ENCODE measurements around the gene LIG1. TPM values are rescaled to one million over a fixed set of nuclear protein-coding genes. Genes with fewer than 3 reads are reported as not detected.

Gene LIG1
- polyA plus RNA-seq, 3 donors from 2014 or later = 13.1 to 26.0 (median 17.3) TPM

- peaks cover 0 to 2% (median 0%) of the 10 kb centered on the region in 6 donors for H3K9me3 Mint-ChIP-seq
- H3K36me3 Mint-ChIP-seq = peaks cover 0 to 6% (median 4%) of the 10 kb centered on the region in 3 donors
- no peak for DNase-seq
- peaks cover 0 to 3% (median 1%) of the 10 kb centered on the region in 3 donors for H3K27me3 Mint-ChIP-seq (ENCODE audit: low read depth in 3 of 3)
- no peak overlapping the region for H3K4me3 Mint-ChIP-seq
- peaks cover 3 to 8% of the 10 kb centered on the region in 2 donors for H3K4me1 Mint-ChIP-seq
- H3K27ac Mint-ChIP-seq = no peak overlapping the region
Measured at GRCh38 chr19:48194041-48194843, 24.1 kb upstream of the LIG1 start.

DNA sequence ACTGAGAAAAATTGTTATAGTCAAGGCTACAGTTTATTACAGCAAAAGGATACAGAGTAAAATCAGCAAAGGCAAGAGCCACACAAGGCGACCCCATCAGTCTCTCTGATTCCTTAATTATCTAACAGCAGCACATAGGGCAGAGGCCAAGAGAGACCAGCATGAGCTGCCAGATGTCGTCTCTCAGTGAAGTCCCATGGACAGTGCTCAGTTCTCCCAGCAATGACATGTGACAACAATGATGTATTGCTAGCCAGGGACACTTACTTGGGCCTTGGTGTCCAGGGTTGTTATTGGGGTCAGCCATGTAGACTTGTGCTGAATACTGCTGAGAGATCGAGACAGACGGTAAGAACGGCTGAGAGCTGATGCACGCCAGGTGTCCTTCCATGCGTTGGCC is 22.6 kb upstream of the LIG1 start:
- DNase-seq = no peak
- peaks cover 0 to 2% (median 0%) of the 10 kb centered on the region in 6 donors for H3K9me3 Mint-ChIP-seq
- H3K4me3 Mint-ChIP-seq = no peak overlapping the region
- H3K4me1 Mint-ChIP-seq = peaks cover 3 to 8% of the 10 kb centered on the region in 2 donors
- H3K27ac Mint-ChIP-seq = no peak overlapping the region
- peaks cover 3 to 10% (median 5%) of the 10 kb centered on the region in 3 donors for H3K36me3 Mint-ChIP-seq
- H3K27me3 Mint-ChIP-seq (ENCODE audit: low read depth in 3 of 3) = peaks cover 0 to 2% (median 1%) of the 10 kb centered on the region in 3 donors

- peaks cover 3 to 8% of the 10 kb centered on the region in 2 donors for H3K4me1 Mint-ChIP-seq
- H3K27me3 Mint-ChIP-seq (ENCODE audit: low read depth in 3 of 3) = peaks cover 0 to 2% (median 1%) of the 10 kb centered on the region in 3 donors
- peaks cover 0 to 2% (median 0%) of the 10 kb centered on the region in 6 donors for H3K9me3 Mint-ChIP-seq
- H3K27ac Mint-ChIP-seq = peak overlapping the region in 1 of 6 donors; percentile 60
- DNase-seq = no peak
- no peak overlapping the region for H3K4me3 Mint-ChIP-seq
- H3K36me3 Mint-ChIP-seq = peaks cover 3 to 12% (median 7%) of the 10 kb centered on the region in 3 donors
Measured at GRCh38 chr19:48190885-48191284, 20.7 kb upstream of the LIG1 start.

- no peak overlapping the region for H3K4me3 Mint-ChIP-seq
- peaks cover 0 to 2% (median 0%) of the 10 kb centered on the region in 6 donors for H3K9me3 Mint-ChIP-seq
- H3K27me3 Mint-ChIP-seq (ENCODE audit: low read depth in 3 of 3) = peaks cover 0 to 1% (median 0%) of the 10 kb centered on the region in 3 donors
- peaks cover 3 to 12% (median 7%) of the 10 kb centered on the region in 3 donors for H3K36me3 Mint-ChIP-seq
- H3K27ac Mint-ChIP-seq = no peak overlapping the region
- H3K4me1 Mint-ChIP-seq = peaks cover 3 to 8% of the 10 kb centered on the region in 2 donors
- DNase-seq = peak in 2 of 3 donors; percentile 19 to 23
Measured at GRCh38 chr19:48190288-48190884, 20.2 kb upstream of the LIG1 start.

- Mint-ChIP-seq H3K36me3 (peaks cover 6 to 17% (median 9%) of the 10 kb centered on the region in 3 donors), H3K27me3 (ENCODE audit: low read depth in 3 of 3) (peaks cover 0 to 3% (median 1%) of the 10 kb centered on the region in 3 donors), H3K27ac (no peak overlapping the region), H3K9me3 (peaks cover 0 to 1% (median 0%) of the 10 kb centered on the region in 6 donors), H3K4me3 (no peak overlapping the region), H3K4me1 (peaks cover 0 to 1% of the 10 kb centered on the region in 2 donors)
- no peak for DNase-seq
Measured at GRCh38 chr19:48186541-48186991, 16.4 kb upstream of the LIG1 start.

- H3K4me1 Mint-ChIP-seq = peaks cover 0 to 1% of the 10 kb centered on the region in 2 donors
- H3K9me3 Mint-ChIP-seq = peaks cover 0 to 1% (median 0%) of the 10 kb centered on the region in 6 donors
- no peak overlapping the region for H3K4me3 Mint-ChIP-seq
- H3K36me3 Mint-ChIP-seq = peaks cover 10 to 21% (median 14%) of the 10 kb centered on the region in 3 donors
- DNase-seq = no peak
- H3K27me3 Mint-ChIP-seq (ENCODE audit: low read depth in 3 of 3) = peaks cover 0 to 3% (median 1%) of the 10 kb centered on the region in 3 donors
- H3K27ac Mint-ChIP-seq = no peak overlapping the region
Measured at GRCh38 chr19:48186015-48186414, 15.9 kb upstream of the LIG1 start.

DNA sequence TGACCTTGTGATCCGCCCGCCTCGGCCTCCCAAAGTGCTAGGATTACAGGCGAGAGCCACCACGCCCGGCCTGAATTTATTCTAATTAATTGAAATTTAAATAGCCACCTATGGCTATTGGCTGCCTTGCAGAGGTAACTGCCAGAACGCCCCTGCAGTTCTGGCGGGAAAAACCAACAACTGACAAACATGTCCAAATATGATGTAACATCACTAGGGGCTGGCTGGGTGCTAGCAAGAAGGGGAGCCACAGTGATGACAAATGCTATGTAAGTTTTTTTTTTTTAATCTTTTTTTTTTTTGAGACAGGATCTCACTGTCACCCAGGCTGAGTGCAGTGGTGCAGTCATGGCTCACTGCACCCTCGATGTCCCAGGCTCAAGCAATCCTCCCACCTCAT is 13.2 kb upstream of the LIG1 start:
- H3K27ac Mint-ChIP-seq = no peak overlapping the region
- peaks cover 0 to 1% (median 0%) of the 10 kb centered on the region in 6 donors for H3K9me3 Mint-ChIP-seq
- no peaks in the 10 kb centered on the region for H3K4me1 Mint-ChIP-seq
- no peak for DNase-seq
- peaks cover 12 to 17% (median 13%) of the 10 kb centered on the region in 3 donors for H3K36me3 Mint-ChIP-seq
- no peak overlapping the region for H3K4me3 Mint-ChIP-seq
- H3K27me3 Mint-ChIP-seq (ENCODE audit: low read depth in 3 of 3) = peaks cover 0 to 2% (median 1%) of the 10 kb centered on the region in 3 donors

DNA sequence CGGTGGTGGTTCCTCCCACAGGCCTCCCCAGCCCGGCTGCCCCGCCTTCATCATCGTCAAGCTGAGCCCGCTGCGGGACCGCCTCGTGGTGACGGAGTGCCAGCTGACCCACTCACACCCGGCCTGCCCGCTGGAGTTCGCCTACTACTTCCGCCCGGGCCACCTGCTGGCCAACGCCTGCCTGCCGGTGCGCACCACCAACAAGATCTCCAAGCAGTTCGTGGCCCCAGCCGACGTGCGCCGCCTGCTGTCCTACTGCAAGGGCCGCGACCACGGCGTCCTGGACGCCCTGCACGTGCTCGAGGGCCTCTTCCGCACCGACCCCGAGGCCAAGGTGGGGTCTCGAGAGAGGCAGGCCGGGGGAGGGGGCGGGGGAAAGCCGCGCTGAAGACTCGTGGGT is 12.3 kb upstream of the LIG1 start:
- Mint-ChIP-seq H3K27ac (no peak overlapping the region), H3K27me3 (ENCODE audit: low read depth in 3 of 3) (peaks cover 0 to 2% (median 1%) of the 10 kb centered on the region in 3 donors), H3K4me3 (no peak overlapping the region), H3K36me3 (peaks cover 10 to 14% (median 12%) of the 10 kb centered on the region in 3 donors), H3K4me1 (no peaks in the 10 kb centered on the region), H3K9me3 (peaks cover 0 to 1% (median 0%) of the 10 kb centered on the region in 6 donors)
- DNase-seq = no peak

- H3K27ac Mint-ChIP-seq = no peak overlapping the region
- DNase-seq = no peak
- no peaks in the 10 kb centered on the region for H3K4me1 Mint-ChIP-seq
- peaks cover 0 to 1% (median 0%) of the 10 kb centered on the region in 6 donors for H3K9me3 Mint-ChIP-seq
- H3K36me3 Mint-ChIP-seq = peaks cover 10 to 14% (median 12%) of the 10 kb centered on the region in 3 donors
- H3K27me3 Mint-ChIP-seq (ENCODE audit: low read depth in 3 of 3) = peaks cover 0 to 2% (median 1%) of the 10 kb centered on the region in 3 donors
- H3K4me3 Mint-ChIP-seq = no peak overlapping the region
Measured at GRCh38 chr19:48181505-48181904, 11.4 kb upstream of the LIG1 start.

- no peak for DNase-seq
- H3K27me3 Mint-ChIP-seq (ENCODE audit: low read depth in 3 of 3) = peaks cover 0 to under 1% (median 0%) of the 10 kb centered on the region in 3 donors
- H3K9me3 Mint-ChIP-seq = no peaks in the 10 kb centered on the region
- peaks cover 4 to 6% of the 10 kb centered on the region in 2 donors for H3K4me1 Mint-ChIP-seq
- peaks cover 11 to 16% (median 14%) of the 10 kb centered on the region in 3 donors for H3K36me3 Mint-ChIP-seq
- H3K27ac Mint-ChIP-seq = peak overlapping the region in 2 of 6 donors; percentile 15 to 64
- no peak overlapping the region for H3K4me3 Mint-ChIP-seq
Measured at GRCh38 chr19:48176226-48176625, 6.1 kb upstream of the LIG1 start.

DNA sequence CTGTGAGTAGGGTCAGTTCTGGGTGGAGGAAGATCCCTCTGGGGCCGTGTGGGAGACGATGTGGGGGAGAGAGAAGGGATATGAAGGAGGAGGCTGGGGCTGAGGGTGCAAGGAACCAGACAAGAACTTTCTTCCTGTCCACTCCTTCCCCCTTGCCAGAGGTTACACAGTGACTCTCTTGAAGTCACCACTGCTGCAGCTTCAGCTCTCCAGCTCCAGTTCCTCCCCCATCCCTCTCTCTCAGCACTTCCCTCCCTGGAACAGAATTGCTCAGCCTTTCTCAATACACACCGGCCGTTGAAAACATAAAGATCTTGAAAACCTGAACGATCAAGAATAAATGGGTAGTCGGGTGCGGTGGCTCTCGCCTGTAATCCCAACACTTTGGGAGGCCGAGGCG is 5.4 kb upstream of the LIG1 start:
- H3K27ac Mint-ChIP-seq = peak overlapping the region in 3 of 6 donors; percentile 32 to 65 (median 36)
- H3K4me1 Mint-ChIP-seq = peaks cover 10 to 12% of the 10 kb centered on the region in 2 donors
- no peak for DNase-seq
- peaks cover 10 to 17% (median 13%) of the 10 kb centered on the region in 3 donors for H3K36me3 Mint-ChIP-seq
- peaks cover 0 to 5% (median 0%) of the 10 kb centered on the region in 3 donors for H3K27me3 Mint-ChIP-seq (ENCODE audit: low read depth in 3 of 3)
- H3K4me3 Mint-ChIP-seq = no peak overlapping the region
- H3K9me3 Mint-ChIP-seq = no peaks in the 10 kb centered on the region

- H3K9me3 Mint-ChIP-seq = no peaks in the 10 kb centered on the region
- H3K4me1 Mint-ChIP-seq = peaks cover 12% of the 10 kb centered on the region in 2 donors
- DNase-seq = no peak
- peaks cover 5 to 12% (median 7%) of the 10 kb centered on the region in 3 donors for H3K27me3 Mint-ChIP-seq (ENCODE audit: low read depth in 3 of 3)
- no peak overlapping the region for H3K27ac Mint-ChIP-seq
- no peak overlapping the region for H3K4me3 Mint-ChIP-seq
- H3K36me3 Mint-ChIP-seq = peaks cover 10 to 16% (median 13%) of the 10 kb centered on the region in 3 donors
Measured at GRCh38 chr19:48174445-48175030, 4.4 kb upstream of the LIG1 start.

DNA sequence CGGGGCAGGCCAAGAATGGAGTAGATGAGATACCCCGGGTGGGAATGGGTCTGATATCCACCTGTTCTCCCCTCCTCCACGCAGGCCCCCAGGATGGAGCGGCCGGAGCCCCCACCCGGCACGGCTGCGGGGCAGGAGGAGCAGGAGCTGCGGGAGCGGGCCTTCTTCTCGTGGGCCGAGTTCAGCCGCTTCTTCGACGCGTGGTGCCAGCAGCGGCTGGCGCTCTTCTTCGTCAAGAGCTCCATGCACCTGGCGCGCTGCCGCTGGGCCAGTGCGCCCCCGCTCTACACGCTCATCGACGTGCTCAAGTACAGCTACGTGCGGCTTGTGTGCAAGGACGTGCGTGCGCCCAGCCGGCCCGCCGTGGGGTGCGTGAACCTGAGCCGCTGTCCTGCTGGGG is 1.6 kb upstream of the LIG1 start:
- Mint-ChIP-seq H3K27ac (peak overlapping the region in 2 of 6 donors; percentile 77 to 84), H3K4me1 (peaks cover 22 to 23% of the 10 kb centered on the region in 2 donors), H3K27me3 (ENCODE audit: low read depth in 3 of 3) (peaks cover 7 to 12% (median 9%) of the 10 kb centered on the region in 3 donors), H3K36me3 (peaks cover 10 to 13% (median 13%) of the 10 kb centered on the region in 3 donors), H3K4me3 (peak overlapping the region in 2 of 5 donors; percentile 97), H3K9me3 (no peaks in the 10 kb centered on the region)
- DNase-seq = no peak

Data from immature natural killer cell (primary cell).